HG03196 (cell line): ENCODE measurements around the gene TNS4.

Experiments used
- ATAC-seq: cut with Tn5 transposase; IDR thresholded peaks from one replicate; pipeline ENCODE4 v1.9.1; 2021; ENCODE audit not compliant: unreplicated experiment

TNS4 gene

GRCh38 chr17:40475234-40475908, 26.1 kb downstream of the TNS4 start:
- no peak for ATAC-seq

GRCh38 chr17:40474419-40475002, 26.9 kb downstream of the TNS4 start:
- ATAC-seq, result no peak

- ATAC-seq, result no peak
Measured at GRCh38 chr17:40473573-40474365, 27.7 kb downstream of the TNS4 start.

DNA sequence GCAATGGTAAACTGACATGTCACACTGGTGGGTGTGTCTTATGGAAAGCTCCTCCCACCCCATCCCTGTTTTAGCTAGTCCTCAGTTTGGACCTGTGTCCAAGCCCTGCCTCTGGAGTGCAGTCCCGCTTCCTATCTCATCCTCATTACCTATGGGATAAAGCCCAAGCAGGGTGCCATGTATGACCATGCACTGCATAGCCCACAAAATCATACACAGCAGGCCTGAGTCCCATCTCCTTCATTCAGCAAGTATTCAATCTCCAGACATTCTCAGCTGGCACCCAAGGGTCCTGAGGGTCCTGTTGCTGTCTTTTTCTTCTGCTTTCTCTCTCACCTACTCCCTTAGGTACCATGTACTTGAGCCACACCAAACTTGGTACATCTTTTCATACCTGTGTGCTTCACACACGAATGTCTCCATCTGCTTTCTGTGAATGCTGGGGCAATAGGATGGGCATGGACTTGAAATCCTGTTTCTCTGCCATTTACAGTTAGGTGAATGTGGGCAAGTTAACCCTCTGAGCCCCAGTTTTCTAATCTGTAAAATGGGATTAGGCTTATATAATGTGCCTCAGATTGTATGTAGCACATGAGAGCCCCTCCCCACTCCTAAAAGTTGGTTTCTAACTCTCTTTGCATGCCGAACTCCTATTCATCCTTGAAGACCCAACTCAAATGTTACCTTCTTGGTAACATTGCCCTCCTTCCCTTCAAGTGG, 28.5 kb downstream of the TNS4 start:
- ATAC-seq, result no peak

- no peak for ATAC-seq
Measured at GRCh38 chr17:40471846-40472732, 29.3 kb downstream of the TNS4 start.

DNA sequence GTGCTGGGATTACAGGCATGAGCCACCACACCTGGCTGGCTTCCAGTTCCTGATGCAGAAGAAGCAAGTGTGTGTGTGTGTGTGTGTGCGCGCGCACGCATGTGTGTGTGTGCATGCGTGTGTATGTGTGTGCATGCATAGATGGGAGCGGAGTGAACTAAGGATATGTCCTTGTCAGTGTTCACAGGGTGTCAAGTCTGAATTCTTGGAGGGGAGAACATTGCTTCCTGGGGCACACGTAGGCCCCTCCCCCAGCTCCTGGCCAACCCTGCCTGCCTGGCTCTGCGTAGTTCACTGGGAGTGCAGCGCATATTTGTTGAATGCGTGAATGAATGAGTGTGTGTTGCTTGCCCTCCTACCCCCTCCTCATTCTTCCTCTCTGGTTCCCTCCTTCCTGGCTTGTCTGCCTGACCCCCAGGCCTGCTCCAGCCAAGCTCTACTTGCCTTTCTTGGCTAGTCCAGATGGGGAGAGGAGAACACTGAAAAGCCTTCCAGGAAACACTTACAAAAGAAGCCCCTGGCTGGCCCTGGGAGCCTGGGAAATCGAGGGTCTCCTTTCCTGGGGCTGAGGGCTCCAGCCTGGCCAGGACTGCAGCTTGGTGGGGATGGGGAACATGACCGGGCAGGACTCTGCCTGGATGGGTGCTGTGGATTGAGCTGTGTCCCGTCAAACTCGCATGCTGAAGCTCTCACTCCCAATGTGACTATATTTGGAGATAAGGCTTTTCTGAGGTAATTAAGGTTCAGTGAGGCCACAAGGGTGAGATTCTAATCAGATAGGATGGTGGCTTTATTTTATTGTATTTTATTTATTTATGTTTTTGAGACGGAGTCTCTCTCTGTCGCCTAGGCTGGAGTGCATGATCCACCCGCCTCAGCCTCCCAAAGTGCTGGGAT, 30.2 kb downstream of the TNS4 start:
- no peak for ATAC-seq

DNA sequence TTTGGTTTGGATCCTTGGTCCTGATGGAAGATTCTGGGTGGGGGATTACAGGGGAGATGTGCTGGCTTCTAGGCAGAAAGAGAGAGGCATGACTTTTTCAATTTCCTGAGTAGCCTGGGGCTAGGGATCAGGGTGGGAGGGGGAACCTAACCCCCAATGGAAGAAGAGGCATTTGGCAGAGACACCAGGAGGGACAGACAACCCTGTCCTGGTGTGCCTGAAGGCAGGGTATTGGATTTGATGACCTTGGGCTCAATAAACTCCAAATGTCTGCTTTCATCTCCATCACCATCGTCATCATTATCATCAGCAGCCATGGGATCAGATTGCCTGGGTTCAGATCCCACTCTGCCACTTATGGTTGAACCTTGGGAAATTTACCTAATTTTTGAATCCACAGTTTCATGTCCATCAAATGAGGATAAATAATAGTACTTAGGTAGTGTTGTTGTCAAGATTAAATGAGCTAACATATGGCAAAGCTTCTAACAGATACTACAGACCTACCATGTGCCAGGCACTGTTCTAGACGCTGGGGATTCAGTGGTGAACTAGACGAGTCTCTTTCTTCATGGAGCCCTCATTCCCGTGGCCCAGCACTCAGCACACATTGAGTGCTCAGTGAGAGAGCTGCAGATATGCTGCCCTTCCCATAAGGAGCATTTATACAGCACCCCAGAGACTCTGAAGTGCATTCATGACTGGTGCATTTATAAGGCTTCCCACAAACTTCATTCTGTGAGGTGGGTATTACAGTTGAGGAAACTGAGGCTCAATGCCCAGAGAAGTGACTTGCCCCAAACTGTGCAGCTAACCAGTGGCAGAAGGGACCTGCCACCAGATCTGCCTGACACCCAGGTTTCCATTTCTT, 31.4 kb downstream of the TNS4 start:
- ATAC-seq, result no peak

GRCh38 chr17:40468560-40468959, 32.9 kb downstream of the TNS4 start:
- no peak for ATAC-seq

GRCh38 chr17:40467281-40467867, 34.0 kb downstream of the TNS4 start:
- no peak for ATAC-seq

DNA sequence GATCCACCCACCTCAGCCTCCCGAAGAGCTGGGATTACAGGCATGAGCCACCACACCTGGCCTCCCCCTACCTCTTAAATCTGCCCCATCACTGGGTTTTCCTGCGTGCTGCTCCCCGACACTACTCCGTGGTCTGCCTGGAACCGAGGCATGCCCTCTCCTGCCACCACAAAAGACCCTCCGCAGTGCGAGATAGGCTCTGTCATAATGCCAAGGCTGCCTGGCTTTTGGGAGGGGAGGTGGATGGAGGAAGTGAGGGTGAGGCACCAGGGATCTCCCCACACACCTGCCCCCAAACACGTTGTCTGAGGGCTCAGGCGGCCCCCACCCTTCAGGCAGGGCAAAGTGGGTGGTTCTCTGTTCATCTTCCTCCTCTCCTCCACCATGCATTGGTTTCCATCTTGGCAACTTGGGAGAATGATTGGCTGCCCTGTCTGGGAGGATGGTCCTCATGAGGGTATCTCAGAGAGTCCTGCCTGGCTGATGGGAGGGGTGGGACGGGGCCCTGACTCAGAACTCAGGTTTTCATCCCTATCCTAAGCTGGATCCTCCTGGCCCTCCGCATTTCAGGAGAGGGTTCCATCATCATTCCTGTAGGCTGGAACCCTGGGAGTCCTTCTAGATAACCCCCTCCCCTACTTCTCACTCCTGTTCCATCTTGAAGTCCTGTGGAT, 35.0 kb downstream of the TNS4 start:
- no peak for ATAC-seq

- no peak for ATAC-seq
Measured at GRCh38 chr17:40464392-40464855, 37.0 kb downstream of the TNS4 start.

DNA sequence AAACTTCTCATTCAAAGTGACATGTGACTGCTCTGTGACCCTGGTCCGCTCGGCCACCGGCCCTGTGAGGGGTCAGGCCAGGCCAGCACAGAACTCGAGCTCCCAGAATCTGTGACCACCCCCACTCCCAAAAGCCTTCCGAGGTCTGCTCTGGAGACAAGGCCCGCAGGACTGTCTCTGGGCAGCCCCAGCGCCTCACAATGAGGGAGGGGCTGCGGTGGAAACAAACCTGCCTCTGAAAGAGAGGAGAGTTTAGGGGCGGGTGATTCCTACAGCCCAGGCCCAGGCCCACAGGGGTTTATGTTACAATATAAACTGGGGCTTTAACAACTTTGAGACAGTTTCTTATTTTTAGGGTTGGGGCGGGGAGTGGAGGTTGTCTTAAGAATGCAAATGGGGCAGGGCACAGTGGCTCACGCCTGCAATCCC, 38.3 kb downstream of the TNS4 start:
- ATAC-seq, result no peak

DNA sequence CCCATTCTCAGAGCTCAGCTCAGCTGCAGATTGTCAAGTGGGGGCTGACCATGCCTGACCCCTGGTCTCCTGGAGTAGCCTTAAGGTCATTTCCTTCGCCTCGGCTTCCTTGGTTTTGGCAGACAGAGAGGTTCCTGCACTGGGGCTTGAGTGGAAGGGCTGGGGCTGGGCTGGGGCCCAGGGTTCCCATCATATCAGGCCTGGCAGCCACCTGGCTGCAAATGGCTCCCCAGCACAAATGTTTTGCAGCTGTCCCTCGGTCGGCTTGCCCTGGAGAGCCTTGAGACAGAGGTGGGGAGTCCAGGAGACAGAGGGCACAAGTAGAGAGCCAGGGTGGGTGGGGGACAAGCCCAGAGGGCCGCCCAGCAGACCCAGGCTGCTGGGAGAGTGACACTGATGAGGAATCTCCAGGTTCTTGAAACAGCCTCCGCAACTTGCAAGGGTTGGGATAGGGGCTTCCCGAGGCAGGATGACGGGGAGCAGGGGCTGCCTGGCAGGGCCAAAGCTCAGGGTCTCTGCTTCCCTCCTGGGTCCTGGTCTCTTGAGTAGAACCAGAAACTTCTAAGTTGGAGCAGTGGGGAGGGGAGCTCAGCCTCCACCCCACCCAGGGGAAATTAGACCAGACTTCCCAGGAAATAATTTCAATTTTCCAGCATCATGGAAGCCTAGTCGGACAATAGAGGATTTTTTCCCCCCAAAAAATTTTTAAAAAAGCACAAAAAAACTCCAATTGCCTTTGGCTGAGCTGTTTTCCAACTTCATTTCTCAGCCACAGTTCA, 38.9 kb downstream of the TNS4 start:
- no peak for ATAC-seq

DNA sequence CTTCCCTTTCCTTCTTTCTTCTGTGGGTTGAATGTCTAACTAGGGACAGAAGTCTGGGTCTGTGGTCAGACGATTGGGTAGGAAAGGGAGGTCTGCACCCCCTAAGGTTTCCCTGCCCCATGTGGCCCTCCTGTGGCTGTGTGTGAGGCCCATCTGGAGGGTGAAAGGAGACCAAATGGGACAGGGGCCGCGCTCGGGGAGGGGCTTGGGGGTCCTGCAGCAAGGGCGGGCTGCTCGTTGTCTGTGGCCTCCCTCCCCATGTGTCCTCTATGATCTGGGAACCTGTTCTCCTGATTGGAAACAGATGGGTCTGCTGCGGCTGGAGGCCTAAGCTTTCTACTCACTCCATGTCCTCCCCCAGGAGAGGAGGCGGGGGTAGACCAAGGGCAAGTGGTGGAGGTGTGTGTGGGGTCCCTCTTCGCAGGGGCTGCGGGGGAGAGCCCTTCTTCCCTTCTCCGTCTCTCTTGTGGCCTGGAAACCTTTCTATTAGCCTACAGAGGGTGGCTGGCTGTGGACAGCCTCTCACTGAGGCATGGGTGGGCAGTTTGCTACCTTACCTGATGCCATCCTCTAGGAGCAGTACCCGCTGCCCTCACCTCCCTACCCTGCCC, 39.6 kb downstream of the TNS4 start:
- no peak for ATAC-seq

GRCh38 chr17:40460968-40461731, 40.3 kb downstream of the TNS4 start:
- ATAC-seq, result no peak

- ATAC-seq, result no peak
Measured at GRCh38 chr17:40460604-40460967, 40.8 kb downstream of the TNS4 start.
